Progenitor cell of endocrine pancreas (in vitro differentiated cells): ENCODE results near the gene CAPN7. TPM values are rescaled to one million over a fixed set of nuclear protein-coding genes. Genes with fewer than 3 reads are reported as not detected.

Experiments used
- DNase-seq: peaks from one replicate; pipeline ENCODE4 v3.0.0; 2021; ENCODE audit warnings: low spot score; ENCODE audit not compliant: unreplicated experiment
- H3K27ac Mint-ChIP-seq: 2 replicates; pipeline ENCODE4 v1.8.0; 2021; ENCODE audit warnings: mild to moderate bottlenecking, moderate library complexity, mixed read lengths
- H3K27me3 Mint-ChIP-seq: 2 replicates; pipeline ENCODE4 v1.8.0; 2021; ENCODE audit warnings: mixed read lengths
- H3K36me3 Mint-ChIP-seq: 2 replicates; pipeline ENCODE4 v1.8.0; 2022; ENCODE audit warnings: mixed read lengths; ENCODE audit not compliant: insufficient read depth
- H3K4me1 Mint-ChIP-seq: 2 replicates; pipeline ENCODE4 v1.8.0; 2021; ENCODE audit warnings: low read depth, mixed read lengths
- H3K4me3 Mint-ChIP-seq: 2 replicates; pipeline ENCODE4 v1.8.0; 2021; ENCODE audit warnings: low read depth, mild to moderate bottlenecking, moderate library complexity, mixed read lengths
- H3K9me3 Mint-ChIP-seq: 2 replicates; pipeline ENCODE4 v1.8.0; 2021; ENCODE audit warnings: low read depth, mixed read lengths
- total RNA-seq: library from RNA; stranded (reverse); gene quantifications from 2 replicates; pipeline ENCODE4 v1.2.1, GENCODE V29; 2021
- TF ChIP-seq, protein P1 (sequence below): fragments of 200-600 bp; sonication (generic); IDR thresholded peaks from one replicate; pipeline ENCODE4 v1.5.0; 2021; ENCODE audit warnings: antibody characterized with exemption, mild to moderate bottlenecking; ENCODE audit not compliant: unreplicated experiment

Gene CAPN7
- total RNA-seq, 1 donor from 2014 or later: 46.3 TPM

- no peaks in the 10 kb centered on the region for H3K9me3 Mint-ChIP-seq
- H3K4me3 Mint-ChIP-seq: no peak overlapping the region
- no peak for DNase-seq
- peaks cover 1% of the 10 kb centered on the region for H3K36me3 Mint-ChIP-seq
- TF ChIP-seq, protein P1, sequence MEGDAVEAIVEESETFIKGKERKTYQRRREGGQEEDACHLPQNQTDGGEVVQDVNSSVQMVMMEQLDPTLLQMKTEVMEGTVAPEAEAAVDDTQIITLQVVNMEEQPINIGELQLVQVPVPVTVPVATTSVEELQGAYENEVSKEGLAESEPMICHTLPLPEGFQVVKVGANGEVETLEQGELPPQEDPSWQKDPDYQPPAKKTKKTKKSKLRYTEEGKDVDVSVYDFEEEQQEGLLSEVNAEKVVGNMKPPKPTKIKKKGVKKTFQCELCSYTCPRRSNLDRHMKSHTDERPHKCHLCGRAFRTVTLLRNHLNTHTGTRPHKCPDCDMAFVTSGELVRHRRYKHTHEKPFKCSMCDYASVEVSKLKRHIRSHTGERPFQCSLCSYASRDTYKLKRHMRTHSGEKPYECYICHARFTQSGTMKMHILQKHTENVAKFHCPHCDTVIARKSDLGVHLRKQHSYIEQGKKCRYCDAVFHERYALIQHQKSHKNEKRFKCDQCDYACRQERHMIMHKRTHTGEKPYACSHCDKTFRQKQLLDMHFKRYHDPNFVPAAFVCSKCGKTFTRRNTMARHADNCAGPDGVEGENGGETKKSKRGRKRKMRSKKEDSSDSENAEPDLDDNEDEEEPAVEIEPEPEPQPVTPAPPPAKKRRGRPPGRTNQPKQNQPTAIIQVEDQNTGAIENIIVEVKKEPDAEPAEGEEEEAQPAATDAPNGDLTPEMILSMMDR: no peak
- no peaks in the 10 kb centered on the region for H3K4me1 Mint-ChIP-seq
- no peak overlapping the region for H3K27ac Mint-ChIP-seq
- no peaks in the 10 kb centered on the region for H3K27me3 Mint-ChIP-seq
Measured at GRCh38 chr3:15269091-15269989, 63.3 kb downstream of the CAPN7 start.

DNA sequence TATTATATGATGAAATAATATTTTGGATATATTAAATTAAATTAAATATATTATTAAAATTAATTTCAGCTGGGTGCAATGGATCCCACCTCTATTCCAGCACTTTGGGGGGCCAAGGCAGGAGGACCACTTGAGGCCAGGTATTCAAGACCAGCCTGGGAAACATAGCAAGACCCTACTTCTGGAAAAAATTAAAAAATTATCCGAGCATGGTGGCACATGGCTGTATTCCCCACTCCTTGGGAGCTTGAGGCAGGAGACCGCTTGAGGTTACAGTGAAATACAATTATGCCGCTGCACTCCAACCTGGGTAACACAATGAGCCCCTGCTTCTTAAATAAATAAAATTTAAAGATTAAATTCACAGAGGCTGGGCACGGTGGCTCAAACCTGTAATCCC, 65.0 kb downstream of the CAPN7 start:
- H3K4me1 Mint-ChIP-seq: no peaks in the 10 kb centered on the region
- no peak for DNase-seq
- H3K27me3 Mint-ChIP-seq: no peaks in the 10 kb centered on the region
- no peak overlapping the region for H3K4me3 Mint-ChIP-seq
- TF ChIP-seq, protein P1: no peak
- H3K9me3 Mint-ChIP-seq: no peaks in the 10 kb centered on the region
- H3K36me3 Mint-ChIP-seq: peaks cover 1% of the 10 kb centered on the region
- H3K27ac Mint-ChIP-seq: no peak overlapping the region

DNA sequence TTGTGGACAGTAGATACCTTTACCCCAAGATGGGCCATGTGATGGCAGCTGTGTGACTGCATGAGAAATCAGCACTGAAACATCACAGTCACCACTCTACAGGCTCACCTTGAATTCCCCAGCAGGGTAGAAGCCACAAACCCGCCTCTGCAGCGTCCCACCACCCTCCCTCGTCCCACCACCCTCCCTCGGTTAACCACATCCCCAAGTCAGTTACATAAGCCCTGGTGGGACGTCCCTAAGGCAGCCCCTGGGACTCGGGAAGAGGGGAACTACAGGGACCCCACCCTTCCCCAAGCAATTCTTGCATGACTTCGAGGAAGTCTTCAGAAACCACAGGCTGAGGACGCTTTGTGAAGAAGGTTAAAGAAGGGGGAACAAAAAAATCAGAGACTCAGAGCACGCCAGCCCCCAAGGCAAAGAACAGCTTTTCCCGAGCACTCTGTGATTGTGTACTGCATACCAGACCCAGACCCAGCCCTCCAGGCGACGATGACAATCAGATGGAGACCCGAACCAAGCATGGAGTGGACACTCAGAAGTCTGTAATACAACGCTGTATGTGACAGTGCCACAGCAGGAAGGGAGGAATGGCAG, 65.8 kb downstream of the CAPN7 start:
- H3K36me3 Mint-ChIP-seq: peaks cover 1% of the 10 kb centered on the region
- H3K4me3 Mint-ChIP-seq: no peak overlapping the region
- H3K4me1 Mint-ChIP-seq: no peaks in the 10 kb centered on the region
- H3K9me3 Mint-ChIP-seq: no peaks in the 10 kb centered on the region
- H3K27me3 Mint-ChIP-seq: no peaks in the 10 kb centered on the region
- H3K27ac Mint-ChIP-seq: no peak overlapping the region
- TF ChIP-seq, protein P1: no peak
- no peak for DNase-seq

DNA sequence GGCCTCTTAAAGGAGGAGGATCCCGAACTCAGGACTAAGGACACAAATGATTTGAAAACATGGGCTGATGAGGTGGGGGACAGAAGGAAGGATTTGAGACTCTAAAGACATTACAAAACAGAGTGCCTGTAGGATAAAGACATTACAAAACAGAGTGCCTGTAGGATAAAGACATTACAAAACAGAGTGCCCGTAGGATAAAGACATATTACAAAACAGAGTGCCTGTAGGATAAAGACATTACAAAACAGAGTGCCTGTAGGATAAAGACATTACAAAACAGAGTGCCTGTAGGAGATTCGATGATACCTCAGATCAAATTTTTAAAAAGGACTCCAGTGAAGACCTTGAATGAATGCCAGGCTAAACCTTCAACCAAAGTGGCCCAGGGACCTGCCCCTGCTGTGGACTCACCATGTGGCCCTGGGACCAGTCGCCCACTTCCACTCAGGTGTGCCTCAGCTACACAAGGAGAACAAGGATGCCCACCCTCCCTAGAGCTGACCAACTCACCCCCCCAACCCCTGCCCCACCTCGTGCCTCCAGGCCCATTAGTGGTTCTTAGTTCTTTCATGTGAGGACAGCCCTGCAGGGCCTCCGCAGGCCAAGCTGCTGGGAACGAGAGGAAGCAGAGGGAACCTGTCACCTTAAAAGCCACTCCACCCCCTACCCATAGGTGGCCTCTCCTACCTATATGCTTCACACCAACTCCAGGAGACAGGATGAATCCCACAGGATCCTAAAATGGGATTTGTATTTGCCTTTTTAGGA, 66.6 kb downstream of the CAPN7 start:
- Mint-ChIP-seq H3K4me3 (no peak overlapping the region), H3K27ac (no peak overlapping the region), H3K9me3 (no peaks in the 10 kb centered on the region), H3K27me3 (no peaks in the 10 kb centered on the region), H3K4me1 (no peaks in the 10 kb centered on the region), H3K36me3 (peaks cover 1% of the 10 kb centered on the region)
- TF ChIP-seq, protein P1: peak; percentile 28
- DNase-seq: no peak

GRCh38 chr3:15273227-15273626, 67.2 kb downstream of the CAPN7 start:
- Mint-ChIP-seq H3K36me3 (peaks cover 1% of the 10 kb centered on the region), H3K9me3 (no peaks in the 10 kb centered on the region), H3K4me3 (no peak overlapping the region), H3K27ac (no peak overlapping the region), H3K27me3 (no peaks in the 10 kb centered on the region), H3K4me1 (no peaks in the 10 kb centered on the region)
- TF ChIP-seq, protein P1: no peak
- no peak for DNase-seq
